Vagina (tissue), 2 donors: ENCODE results near the gene DYRK1A. TPM values are rescaled to one million over a fixed set of nuclear protein-coding genes. Genes with fewer than 3 reads are reported as not detected.

ENCODE experiments used
- DNase-seq, 2 donors: peaks; one replicate each; pipeline ENCODE4 v3.0.0-alpha.2; 2017; ENCODE audit errors: extremely low spot score in 2 of 2
- H3K27ac ChIP-seq: fragments of 200-600 bp; sonication (generic); one replicate; pipeline ENCODE4 v1.5.1; 2019
- H3K27me3 ChIP-seq: fragments of 200-600 bp; sonication (generic); one replicate; pipeline ENCODE4 v1.5.1; 2019
- H3K36me3 ChIP-seq, 2 donors: fragments of 200-600 bp; sonication (generic); one replicate each; pipeline ENCODE4 v1.5.1; 2017 to 2019
- H3K4me1 ChIP-seq: fragments of 200-600 bp; sonication (generic); one replicate; pipeline ENCODE4 v1.5.1; 2019
- H3K4me3 ChIP-seq, 2 donors: fragments of 200-600 bp; sonication (generic); 1 replicate in 1 of 2; 2 replicates in 1 of 2; pipeline ENCODE4 v1.5.1; 2016 to 2019
- H3K9me3 ChIP-seq: fragments of 200-600 bp; sonication (generic); one replicate; pipeline ENCODE4 v1.5.1; 2019
- POLR2A ChIP-seq, 2 donors: fragments of 450-650 bp; IDR thresholded peaks; one replicate each; pipeline ENCODE4 v1.6.1; 2017; ENCODE audit warnings: antibody characterized with exemption in 2 of 2, mild to moderate bottlenecking in 2 of 2, moderate library complexity in 2 of 2
- POLR2AphosphoS5 ChIP-seq, 2 donors: sonication (generic); formaldehyde crosslinking; IDR thresholded peaks; one replicate each; pipeline ENCODE4 v1.9.0; 2017; ENCODE audit warnings: antibody characterized with exemption in 2 of 2, mild to moderate bottlenecking in 2 of 2, low read depth in 1 of 2; ENCODE audit not compliant: insufficient read depth in 1 of 2
- intact Hi-C: fragments of 100-400 bp; cut with DNase I; formaldehyde crosslinking; loops from one replicate; pipeline ENCODE4 v1.15.1; 2023
- total RNA-seq: library from RNA; depleted of rRNA; stranded (reverse); fragments of >200 nt; gene quantifications from one replicate; pipeline ENCODE4 v1.2.3, GENCODE V29; 2016
- TF ChIP-seq, protein P1 (sequence below), 3 experiments: fragments of 450-650 bp in 2 of 3; fragments of 200-600 bp in 1 of 3; sonication (generic) in 1 of 3; IDR thresholded peaks; one replicate each; pipeline ENCODE4 v1.5.1; 2017 to 2019; ENCODE audit warnings: antibody characterized with exemption in 3 of 3, mild to moderate bottlenecking in 2 of 3, moderate library complexity in 2 of 3

Gene DYRK1A
- total RNA-seq, 1 donor from 2014 or later = 78.1 TPM

DNA sequence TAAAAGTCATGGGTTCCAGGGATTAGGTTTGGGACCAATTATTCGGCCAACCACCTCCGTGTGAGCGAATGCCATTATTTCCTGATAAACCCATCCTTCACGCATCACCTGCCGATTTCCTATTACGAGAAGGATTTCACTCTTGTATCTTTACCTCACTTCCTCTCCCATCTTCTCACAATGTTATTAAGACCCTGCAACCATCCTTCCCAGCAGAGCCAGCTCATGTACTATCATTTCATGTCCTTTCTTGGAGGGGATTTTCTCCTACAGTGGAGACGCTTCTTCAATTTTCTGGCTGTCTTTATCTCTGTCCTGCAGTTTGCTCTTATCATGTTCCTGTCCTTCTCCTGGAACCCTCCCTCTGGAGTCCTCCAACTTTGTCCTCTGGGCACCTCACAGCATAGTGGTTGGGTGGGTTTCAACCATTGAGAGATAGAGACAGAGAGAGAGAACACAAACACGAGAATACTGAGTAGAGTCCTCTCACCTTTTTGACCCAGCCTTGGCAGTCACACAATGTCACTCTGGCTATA lies 192.2 kb downstream of the DYRK1A start:
- Histone ChIP-seq H3K9me3 (no peaks in the 10 kb centered on the region), H3K36me3 (no peaks in the 10 kb centered on the region), H3K4me1 (peaks cover 5% of the 10 kb centered on the region), H3K27me3 (no peaks in the 10 kb centered on the region), H3K4me3 (no peak overlapping the region), H3K27ac (no peak overlapping the region)
- intact Hi-C loops = no loop called here
- DNase-seq = peak in 1 of 2 donors; percentile 67
- TF ChIP-seq POLR2A (IDR thresholded peaks at IDR 0.05) (no peak), POLR2AphosphoS5 (IDR thresholded peaks at IDR 0.05; ENCODE audit: insufficient read depth in 1 of 2, low read depth in 1 of 2) (no peak)
- TF ChIP-seq, protein P1, sequence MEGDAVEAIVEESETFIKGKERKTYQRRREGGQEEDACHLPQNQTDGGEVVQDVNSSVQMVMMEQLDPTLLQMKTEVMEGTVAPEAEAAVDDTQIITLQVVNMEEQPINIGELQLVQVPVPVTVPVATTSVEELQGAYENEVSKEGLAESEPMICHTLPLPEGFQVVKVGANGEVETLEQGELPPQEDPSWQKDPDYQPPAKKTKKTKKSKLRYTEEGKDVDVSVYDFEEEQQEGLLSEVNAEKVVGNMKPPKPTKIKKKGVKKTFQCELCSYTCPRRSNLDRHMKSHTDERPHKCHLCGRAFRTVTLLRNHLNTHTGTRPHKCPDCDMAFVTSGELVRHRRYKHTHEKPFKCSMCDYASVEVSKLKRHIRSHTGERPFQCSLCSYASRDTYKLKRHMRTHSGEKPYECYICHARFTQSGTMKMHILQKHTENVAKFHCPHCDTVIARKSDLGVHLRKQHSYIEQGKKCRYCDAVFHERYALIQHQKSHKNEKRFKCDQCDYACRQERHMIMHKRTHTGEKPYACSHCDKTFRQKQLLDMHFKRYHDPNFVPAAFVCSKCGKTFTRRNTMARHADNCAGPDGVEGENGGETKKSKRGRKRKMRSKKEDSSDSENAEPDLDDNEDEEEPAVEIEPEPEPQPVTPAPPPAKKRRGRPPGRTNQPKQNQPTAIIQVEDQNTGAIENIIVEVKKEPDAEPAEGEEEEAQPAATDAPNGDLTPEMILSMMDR (IDR thresholded peaks at IDR 0.05) = no peak

- Histone ChIP-seq H3K36me3 (no peaks in the 10 kb centered on the region), H3K27ac (no peak overlapping the region), H3K27me3 (no peaks in the 10 kb centered on the region), H3K4me3 (no peak overlapping the region), H3K9me3 (no peaks in the 10 kb centered on the region), H3K4me1 (peaks cover 14% of the 10 kb centered on the region)
- TF ChIP-seq POLR2AphosphoS5 (IDR thresholded peaks at IDR 0.05; ENCODE audit: insufficient read depth in 1 of 2, low read depth in 1 of 2) = no peak
- TF ChIP-seq, protein P1 (IDR thresholded peaks at IDR 0.05) = no peak
- no peak for TF ChIP-seq POLR2A (IDR thresholded peaks at IDR 0.05)
- intact Hi-C loops = loop anchor here (10.0 kb wide), 2 partner anchors 196 to 296 kb away; partner anchors contain the start of genes DYRK1A and VPS26C
- DNase-seq = peak in 1 of 2 donors; percentile 77
These were observed 193.8 kb downstream of the DYRK1A start for GRCh38 chr21:37560385-37560784.

GRCh38 chr21:37561506-37561905 lies 194.9 kb downstream of the DYRK1A start:
- H3K27me3 ChIP-seq = no peaks in the 10 kb centered on the region
- intact Hi-C loops = loop anchor here (10.0 kb wide), 2 partner anchors 197 to 297 kb away; partner anchors contain the start of genes DYRK1A and VPS26C
- no peaks in the 10 kb centered on the region for H3K9me3 ChIP-seq
- no peaks in the 10 kb centered on the region for H3K36me3 ChIP-seq
- peaks cover 14% of the 10 kb centered on the region for H3K4me1 ChIP-seq
- no peak overlapping the region for H3K27ac ChIP-seq
- peak in 1 of 2 donors; percentile 52 for DNase-seq
- no peak overlapping the region for H3K4me3 ChIP-seq
- TF ChIP-seq POLR2A (IDR thresholded peaks at IDR 0.05) (no peak), POLR2AphosphoS5 (IDR thresholded peaks at IDR 0.05; ENCODE audit: insufficient read depth in 1 of 2, low read depth in 1 of 2) (no peak)
- TF ChIP-seq, protein P1 (IDR thresholded peaks at IDR 0.05) = no peak

DNA sequence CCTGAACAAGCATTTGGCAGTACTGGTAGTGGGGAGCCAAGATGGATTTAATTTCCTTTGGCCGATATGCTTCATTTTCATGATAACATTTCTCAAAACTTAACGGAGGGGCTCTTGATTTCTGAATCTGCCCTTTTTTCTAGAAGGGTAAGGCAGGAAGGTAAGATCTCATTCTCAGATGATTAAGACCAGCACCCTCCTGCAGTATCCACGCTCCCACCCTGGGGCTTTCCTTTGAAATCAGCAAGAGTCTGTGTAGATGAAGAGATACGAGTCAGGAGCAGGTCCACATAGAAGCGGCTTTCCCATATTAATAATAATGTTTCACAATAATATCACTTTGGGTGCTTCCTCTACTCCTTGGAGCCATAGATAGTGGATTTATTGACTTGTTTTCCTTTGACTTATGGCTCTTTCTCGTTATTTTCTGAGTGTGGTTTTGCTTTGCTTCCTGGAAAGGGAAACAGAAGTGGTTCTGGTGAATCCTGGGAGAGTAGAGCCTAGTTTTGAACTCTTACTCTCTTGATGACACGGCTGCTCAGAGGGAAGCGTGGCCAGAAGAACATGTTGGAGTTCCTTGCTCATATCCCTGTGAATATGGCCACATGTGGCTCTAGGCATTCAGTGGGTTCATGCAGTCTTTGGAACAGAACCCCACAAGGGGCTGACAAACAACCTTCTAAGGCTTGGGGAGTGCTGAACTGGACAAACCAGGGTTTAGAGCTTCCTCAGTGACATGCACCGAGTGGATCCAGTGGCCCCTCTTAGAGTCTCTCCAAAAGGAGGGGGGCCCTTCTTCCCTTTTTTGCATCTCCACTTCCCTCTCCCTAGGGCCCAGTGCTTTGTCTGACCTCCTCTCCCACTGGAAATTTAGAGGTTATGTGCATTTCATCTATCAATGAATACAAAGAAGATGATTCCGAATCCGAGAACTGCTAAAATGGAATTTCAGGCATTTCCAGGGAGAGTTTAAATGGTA lies 195.7 kb downstream of the DYRK1A start:
- intact Hi-C loops = loop anchor here (10.0 kb wide), 2 partner anchors 197 to 297 kb away; partner anchors contain the start of genes DYRK1A and VPS26C

More for the DNA sequence above, 195.7 kb downstream of the DYRK1A start:
- Histone ChIP-seq H3K27ac (no peak overlapping the region), H3K36me3 (no peaks in the 10 kb centered on the region), H3K4me1 (peaks cover 14% of the 10 kb centered on the region), H3K27me3 (no peaks in the 10 kb centered on the region), H3K9me3 (no peaks in the 10 kb centered on the region), H3K4me3 (no peak overlapping the region)
- DNase-seq = peak in 1 of 2 donors; percentile 47
- TF ChIP-seq, protein P1 (IDR thresholded peaks at IDR 0.05) = no peak
- TF ChIP-seq POLR2AphosphoS5 (IDR thresholded peaks at IDR 0.05; ENCODE audit: insufficient read depth in 1 of 2, low read depth in 1 of 2) (no peak), POLR2A (IDR thresholded peaks at IDR 0.05) (no peak)
